ENCODE data around the gene ASCC3.

Gene ASCC3

GRCh38 chr6:100469101-100469859, 411.8 kb downstream of the ASCC3 start:
- H3K27me3 ChIP-seq (ENCODE audit: insufficient read depth, low read length, poor library complexity): no peaks in the 10 kb centered on the region
- H3K9me3 ChIP-seq (ENCODE audit: insufficient read depth, low read length, severe bottlenecking): peaks cover 15% of the 10 kb centered on the region
- DNase-seq (no peak), ATAC-seq (ENCODE audit: insufficient read depth, low read depth) (no peak)
- no peak overlapping the region for H3K4me2 ChIP-seq (ENCODE audit: insufficient read depth, low read length)
- no peak overlapping the region for H3K4me3 ChIP-seq (ENCODE audit: low read depth in 1 of 2, low read length in 2 of 2)
- no peaks in the 10 kb centered on the region for H3K79me2 ChIP-seq (ENCODE audit: insufficient read depth, low read length)
- no peak overlapping the region for H3K9ac ChIP-seq (ENCODE audit: low read depth, low read length)
- H3K36me3 ChIP-seq (ENCODE audit: insufficient read depth, low read length): no peaks in the 10 kb centered on the region
- H3K27ac ChIP-seq (ENCODE audit: low read length): no peak overlapping the region
- no peak for TF ChIP-seq EZH2 (IDR thresholded peaks at IDR 0.05; ENCODE audit: borderline replicate concordance, low read depth, low read length, severe bottlenecking)
- no peak for TF ChIP-seq CTCF (IDR thresholded peaks at IDR 0.05; ENCODE audit: borderline replicate concordance, extremely low read depth, low read length, poor library complexity, severe bottlenecking)
- no peak overlapping the region for H2AFZ ChIP-seq (ENCODE audit: low read depth, low read length)
- no peaks in the 10 kb centered on the region for H4K20me1 ChIP-seq (ENCODE audit: insufficient read depth, low read length)
- peaks cover 35% of the 10 kb centered on the region for H3K4me1 ChIP-seq (ENCODE audit: insufficient read depth, low read length)

GRCh38 chr6:100468016-100468622, 413.0 kb downstream of the ASCC3 start:
- Histone ChIP-seq H3K79me2 (ENCODE audit: insufficient read depth, low read length) (no peaks in the 10 kb centered on the region), H2AFZ (ENCODE audit: low read depth, low read length) (no peak overlapping the region), H3K4me2 (ENCODE audit: insufficient read depth, low read length) (no peak overlapping the region), H3K27me3 (ENCODE audit: insufficient read depth, low read length, poor library complexity) (no peaks in the 10 kb centered on the region), H4K20me1 (ENCODE audit: insufficient read depth, low read length) (no peaks in the 10 kb centered on the region), H3K4me1 (ENCODE audit: insufficient read depth, low read length) (peaks cover 25% of the 10 kb centered on the region), H3K36me3 (ENCODE audit: insufficient read depth, low read length) (no peaks in the 10 kb centered on the region), H3K4me3 (ENCODE audit: low read depth in 1 of 2, low read length in 2 of 2) (no peak overlapping the region), H3K9me3 (ENCODE audit: insufficient read depth, low read length, severe bottlenecking) (peaks cover 15% of the 10 kb centered on the region), H3K9ac (ENCODE audit: low read depth, low read length) (no peak overlapping the region), H3K27ac (ENCODE audit: low read length) (no peak overlapping the region)
- no peak for ATAC-seq (ENCODE audit: insufficient read depth, low read depth)
- TF ChIP-seq CTCF (IDR thresholded peaks at IDR 0.05; ENCODE audit: borderline replicate concordance, extremely low read depth, low read length, poor library complexity, severe bottlenecking) (no peak), EZH2 (IDR thresholded peaks at IDR 0.05; ENCODE audit: borderline replicate concordance, low read depth, low read length, severe bottlenecking) (no peak)
- no peak for DNase-seq

- no peaks in the 10 kb centered on the region for H4K20me1 ChIP-seq (ENCODE audit: insufficient read depth, low read length)
- H3K9me3 ChIP-seq (ENCODE audit: insufficient read depth, low read length, severe bottlenecking): peaks cover 15% of the 10 kb centered on the region
- no peak overlapping the region for H3K9ac ChIP-seq (ENCODE audit: low read depth, low read length)
- ATAC-seq (ENCODE audit: insufficient read depth, low read depth): no peak
- no peaks in the 10 kb centered on the region for H3K36me3 ChIP-seq (ENCODE audit: insufficient read depth, low read length)
- H3K4me2 ChIP-seq (ENCODE audit: insufficient read depth, low read length): no peak overlapping the region
- DNase-seq: no peak
- no peaks in the 10 kb centered on the region for H3K79me2 ChIP-seq (ENCODE audit: insufficient read depth, low read length)
- H3K27me3 ChIP-seq (ENCODE audit: insufficient read depth, low read length, poor library complexity): no peaks in the 10 kb centered on the region
- TF ChIP-seq CTCF (IDR thresholded peaks at IDR 0.05; ENCODE audit: borderline replicate concordance, extremely low read depth, low read length, poor library complexity, severe bottlenecking) (no peak), EZH2 (IDR thresholded peaks at IDR 0.05; ENCODE audit: borderline replicate concordance, low read depth, low read length, severe bottlenecking) (no peak)
- no peak overlapping the region for H3K4me3 ChIP-seq (ENCODE audit: low read depth in 1 of 2, low read length in 2 of 2)
- peaks cover 25% of the 10 kb centered on the region for H3K4me1 ChIP-seq (ENCODE audit: insufficient read depth, low read length)
- no peak overlapping the region for H3K27ac ChIP-seq (ENCODE audit: low read length)
- H2AFZ ChIP-seq (ENCODE audit: low read depth, low read length): no peak overlapping the region
Observed at GRCh38 chr6:100467129-100468015, 413.8 kb downstream of the ASCC3 start.
